Gastrocnemius medialis (tissue), 4 donors: ENCODE results near the gene RANBP17. TPM values are rescaled to one million over a fixed set of nuclear protein-coding genes. Genes with fewer than 3 reads are reported as not detected.
"Not testable (repeated sequence)": the region's sequence is repeated elsewhere in the genome, so short reads cannot be mapped to it uniquely, and the experiment has no call there.

Experiments
- ATAC-seq, 2 donors: fragments of 150-250 bp; one replicate each; pipeline ENCODE4 v1.9.1; 2016
- DNase-seq, 2 donors: peaks; one replicate each; pipeline ENCODE4 v3.0.0-alpha.2; 2019
- H3K27ac ChIP-seq, 4 donors: fragments of 200-600 bp; sonication (generic); 1 replicate in 1 of 4; 2 replicates in 3 of 4; pipeline ENCODE4 v1.5.1; 2016 to 2018; ENCODE audit warnings: mild to moderate bottlenecking in 2 of 4, moderate library complexity in 1 of 4
- H3K27me3 ChIP-seq, 3 donors: fragments of 200-600 bp; sonication (generic) in 2 of 3; 1 replicate in 1 of 3; 2 replicates in 2 of 3; pipeline versions ENCODE4 v1.5.1 to v1.6.0; 2016 to 2019; ENCODE audit warnings: mild to moderate bottlenecking in 1 of 3, moderate library complexity in 1 of 3
- H3K36me3 ChIP-seq, 2 donors: fragments of 200-600 bp; sonication (generic) in 1 of 2; one replicate each; pipeline ENCODE4 v1.5.1; 2017 to 2018
- H3K4me1 ChIP-seq, 2 donors: fragments of 200-600 bp; sonication (generic) in 1 of 2; one replicate each; pipeline ENCODE4 v1.5.1; 2016 to 2017; ENCODE audit warnings: mild to moderate bottlenecking in 2 of 2
- H3K4me3 ChIP-seq, 4 donors: fragments of 200-600 bp; sonication (generic) in 3 of 4; 1 replicate in 1 of 4; 2 replicates in 3 of 4; pipeline ENCODE4 v1.5.1; 2016 to 2019; ENCODE audit warnings: mild to moderate bottlenecking in 2 of 4
- H3K9me3 ChIP-seq, 3 donors: fragments of 200-600 bp; sonication (generic) in 2 of 3; 1 replicate in 1 of 3; 2 replicates in 2 of 3; pipeline ENCODE4 v1.5.1; 2016 to 2019
- CTCF ChIP-seq, 5 experiments: fragments of 450-650 bp in 3 of 5; fragments of 200-600 bp in 2 of 5; sonication (generic) in 2 of 5; IDR thresholded peaks in 4 of 5; conservative IDR thresholded peaks in 1 of 5; 1 replicate in 4 of 5; 2 replicates in 1 of 5; pipeline ENCODE4 v1.5.1; 2016 to 2019; ENCODE audit warnings: antibody characterized with exemption in 5 of 5, mild to moderate bottlenecking in 3 of 5, moderate library complexity in 3 of 5
- POLR2A ChIP-seq, 2 donors: fragments of 450-650 bp; IDR thresholded peaks; one replicate each; pipeline ENCODE4 v1.6.1; 2017; ENCODE audit warnings: antibody characterized with exemption in 2 of 2, mild to moderate bottlenecking in 2 of 2, moderate library complexity in 2 of 2
- in situ Hi-C, 4 donors: fragments of 200-750 bp; cut with MboI; loops; one replicate each; pipeline versions ENCODE4 v1.15.0 to v1.8.0; 2017; ENCODE audit warnings: low sequenced_read_pairs in 4 of 4
- intact Hi-C: fragments of 100-400 bp; cut with DNase I; formaldehyde crosslinking; loops from one replicate; pipeline ENCODE4 v1.15.1; 2023; ENCODE audit warnings: low total_unique reads
- total RNA-seq, 4 donors: library from RNA; depleted of rRNA; stranded (reverse); fragments of >200 nt; gene quantifications; one replicate each; pipeline versions ENCODE4 v1.1.0 to v1.2.3, GENCODE V29; 2016

The RANBP17 gene
- total RNA-seq, 4 donors from 2014 or later: 1.1 to 3.2 TPM; not detected in 2

GRCh38 chr5:171175746-171176145 is 313.9 kb downstream of the RANBP17 start:
- no peak overlapping the region for H3K27ac ChIP-seq
- H3K9me3 ChIP-seq: no peaks in the 10 kb centered on the region
- no peak for ATAC-seq
- in situ Hi-C loops (no loop called here), intact Hi-C loops (no loop called here)
- H3K36me3 ChIP-seq: no peaks in the 10 kb centered on the region
- no peaks in the 10 kb centered on the region for H3K4me1 ChIP-seq
- no peak for DNase-seq
- H3K27me3 ChIP-seq: no peaks in the 10 kb centered on the region
- no peak for TF ChIP-seq CTCF (IDR thresholded peaks at IDR 0.05 in 4 of 5, conservative IDR thresholded peaks at IDR 0.05 in 1 of 5)
- no peak for TF ChIP-seq POLR2A (IDR thresholded peaks at IDR 0.05)
- H3K4me3 ChIP-seq: no peak overlapping the region

- DNase-seq, H3K4me3 ChIP-seq, H3K36me3 ChIP-seq, intact Hi-C loops, H3K27me3 ChIP-seq, H3K4me1 ChIP-seq, ATAC-seq, in situ Hi-C loops, H3K27ac ChIP-seq, H3K9me3 ChIP-seq: not testable (repeated sequence)
Measured at GRCh38 chr5:171178190-171178589, 316.4 kb downstream of the RANBP17 start.

DNA sequence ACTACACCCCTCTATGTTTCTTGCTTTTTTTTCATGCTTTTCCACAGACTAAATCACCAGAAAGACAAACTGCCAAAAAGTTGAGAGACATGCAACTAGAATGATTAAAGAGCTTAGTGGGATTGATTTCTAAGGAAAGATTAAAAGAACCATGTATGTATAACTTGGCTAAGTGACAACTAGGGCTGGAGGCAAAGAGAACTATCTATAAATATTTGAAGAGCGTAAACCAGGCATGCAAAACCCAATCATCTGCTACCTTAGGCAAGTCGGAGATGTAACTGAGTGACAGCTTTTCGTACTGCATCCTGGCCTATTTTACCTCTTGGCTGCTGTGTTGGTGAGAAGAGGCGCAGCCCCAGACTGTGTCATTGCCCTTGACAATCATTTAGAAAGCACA is 326.2 kb downstream of the RANBP17 start:
- Histone ChIP-seq H3K36me3 (no peaks in the 10 kb centered on the region), H3K4me1 (no peaks in the 10 kb centered on the region), H3K27me3 (no peaks in the 10 kb centered on the region), H3K4me3 (no peak overlapping the region), H3K9me3 (no peaks in the 10 kb centered on the region), H3K27ac (no peak overlapping the region)
- TF ChIP-seq POLR2A (IDR thresholded peaks at IDR 0.05): no peak
- no peak for TF ChIP-seq CTCF (IDR thresholded peaks at IDR 0.05 in 4 of 5, conservative IDR thresholded peaks at IDR 0.05 in 1 of 5)
- no peak for ATAC-seq
- in situ Hi-C loops: no loop called here
- intact Hi-C loops: no loop called here
- DNase-seq: no peak

DNA sequence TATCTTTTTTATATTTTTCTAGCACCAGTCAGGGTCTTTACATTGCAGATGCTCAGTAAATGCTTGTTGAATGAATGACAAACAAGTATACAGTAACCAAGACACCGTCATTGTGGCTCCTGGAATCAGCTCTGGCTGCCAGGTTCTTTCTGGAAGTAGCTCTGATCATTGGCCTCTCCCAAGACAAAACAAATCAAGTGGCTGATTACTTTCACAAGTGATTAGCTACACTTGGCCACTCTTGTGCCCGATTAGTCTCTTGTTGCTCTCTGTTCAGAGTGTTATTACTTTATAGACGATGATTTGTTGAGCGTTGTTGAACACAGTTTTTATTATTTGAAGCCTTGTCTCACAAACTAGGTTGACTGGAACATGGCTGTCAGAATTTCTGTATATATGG is 327.6 kb downstream of the RANBP17 start:
- Histone ChIP-seq H3K4me1 (no peaks in the 10 kb centered on the region), H3K36me3 (no peaks in the 10 kb centered on the region), H3K4me3 (no peak overlapping the region), H3K27me3 (no peaks in the 10 kb centered on the region), H3K27ac (no peak overlapping the region), H3K9me3 (no peaks in the 10 kb centered on the region)
- in situ Hi-C loops (no loop called here), intact Hi-C loops (no loop called here)
- no peak for ATAC-seq
- DNase-seq: no peak
- TF ChIP-seq POLR2A (IDR thresholded peaks at IDR 0.05) (no peak), CTCF (IDR thresholded peaks at IDR 0.05 in 4 of 5, conservative IDR thresholded peaks at IDR 0.05 in 1 of 5) (no peak)

DNA sequence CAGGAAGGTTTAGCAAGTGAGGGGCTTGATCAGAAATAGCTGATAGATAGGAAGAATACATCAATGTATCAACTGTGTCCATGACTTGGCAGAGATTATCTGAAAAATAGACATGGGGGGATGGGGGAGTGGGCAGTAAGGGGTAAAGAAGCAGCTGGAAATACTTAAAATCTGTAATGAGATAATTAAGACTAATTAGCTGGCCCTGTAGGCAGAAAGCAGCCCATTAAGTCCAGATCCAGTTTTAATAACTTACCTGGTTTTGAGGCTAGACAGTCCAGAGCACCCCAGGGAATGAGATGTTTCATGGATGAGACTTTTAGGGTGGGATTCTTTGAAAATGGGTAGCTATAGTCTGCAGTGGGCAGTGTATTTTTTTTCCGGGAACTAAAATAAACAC is 330.3 kb downstream of the RANBP17 start:
- Histone ChIP-seq H3K36me3 (no peaks in the 10 kb centered on the region), H3K27me3 (no peaks in the 10 kb centered on the region), H3K9me3 (no peaks in the 10 kb centered on the region), H3K27ac (no peak overlapping the region), H3K4me3 (no peak overlapping the region), H3K4me1 (no peaks in the 10 kb centered on the region)
- ATAC-seq (no peak), DNase-seq (no peak)
- intact Hi-C loops: no loop called here
- TF ChIP-seq CTCF (IDR thresholded peaks at IDR 0.05 in 4 of 5, conservative IDR thresholded peaks at IDR 0.05 in 1 of 5): no peak
- TF ChIP-seq POLR2A (IDR thresholded peaks at IDR 0.05): no peak
- in situ Hi-C loops: no loop called here
